HG03139 (cell line): ENCODE measurements around the gene FSTL5.

Experiments
- ATAC-seq: cut with Tn5 transposase; IDR thresholded peaks from one replicate; pipeline ENCODE4 v1.9.1; 2021; ENCODE audit not compliant: unreplicated experiment

FSTL5 gene

GRCh38 chr4:161948026-161948770 is 215.6 kb downstream of the FSTL5 start:
- ATAC-seq, result no peak

- no peak for ATAC-seq
These were observed 226.2 kb downstream of the FSTL5 start for GRCh38 chr4:161937596-161937995.

- ATAC-seq, result no peak
These were observed 226.9 kb downstream of the FSTL5 start for GRCh38 chr4:161936625-161937550.

- ATAC-seq, result no peak
These were observed 232.7 kb downstream of the FSTL5 start for GRCh38 chr4:161931089-161931488.

- ATAC-seq, result no peak
These were observed 233.8 kb downstream of the FSTL5 start for GRCh38 chr4:161929956-161930355.

- ATAC-seq, result no peak
These were observed 237.6 kb downstream of the FSTL5 start for GRCh38 chr4:161926033-161926828.

GRCh38 chr4:161920304-161921052 is 243.3 kb downstream of the FSTL5 start:
- ATAC-seq, result no peak

GRCh38 chr4:161919442-161920220 is 244.2 kb downstream of the FSTL5 start:
- no peak for ATAC-seq

GRCh38 chr4:161916035-161916434 is 247.8 kb downstream of the FSTL5 start:
- no peak for ATAC-seq

GRCh38 chr4:161907590-161907955 is 256.2 kb downstream of the FSTL5 start:
- ATAC-seq, result no peak

GRCh38 chr4:161906836-161907589 is 256.8 kb downstream of the FSTL5 start:
- no peak for ATAC-seq

- no peak for ATAC-seq
These were observed 263.7 kb downstream of the FSTL5 start for GRCh38 chr4:161900110-161900509.

GRCh38 chr4:161894493-161895167 is 269.2 kb downstream of the FSTL5 start:
- ATAC-seq, result no peak

GRCh38 chr4:161894014-161894413 is 269.8 kb downstream of the FSTL5 start:
- ATAC-seq, result no peak

GRCh38 chr4:161893566-161893965 is 270.2 kb downstream of the FSTL5 start:
- ATAC-seq, result no peak

GRCh38 chr4:161892951-161893350 is 270.8 kb downstream of the FSTL5 start:
- ATAC-seq, result no peak

GRCh38 chr4:161883157-161883556 is 280.6 kb downstream of the FSTL5 start:
- ATAC-seq, result no peak

GRCh38 chr4:161881370-161881769 is 282.4 kb downstream of the FSTL5 start:
- no peak for ATAC-seq

- ATAC-seq, result no peak
These were observed 294.3 kb downstream of the FSTL5 start for GRCh38 chr4:161869511-161869910.
